Measurements from ENCODE around the gene SPATA31D1. TPM values are rescaled to one million over a fixed set of nuclear protein-coding genes. Genes with fewer than 3 reads are reported as not detected.
A peak's percentile ranks its signal among the peaks of the same experiment; 100 is the strongest.

The SPATA31D1 gene
- total RNA-seq, 1 donor from 2014 or later = not detected

DNA sequence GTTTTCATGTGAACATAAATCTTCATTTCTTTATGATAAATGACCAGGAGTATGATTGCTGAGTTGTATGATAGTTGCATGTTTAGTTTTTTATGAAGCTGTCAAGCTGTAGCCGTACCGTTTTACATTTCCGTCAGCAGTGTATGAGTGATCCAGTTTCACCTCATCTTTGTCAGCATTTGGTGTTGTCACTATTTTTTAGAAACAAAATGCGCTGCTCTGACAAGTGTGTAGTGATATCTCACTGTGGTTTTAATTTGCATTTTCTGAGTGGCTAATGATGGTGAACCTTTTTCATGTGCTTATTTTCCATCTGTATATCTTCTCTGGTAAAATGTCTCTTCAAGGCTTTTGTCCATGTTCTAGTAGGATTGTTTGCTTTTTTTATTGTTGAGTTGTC lies 6.7 kb upstream of the SPATA31D1 start:
- H3K9me3 Mint-ChIP-seq = peaks cover 2% of the 10 kb centered on the region
- no peaks in the 10 kb centered on the region for H3K27me3 Mint-ChIP-seq (ENCODE audit: low read depth)
- TF ChIP-seq CTCF (conservative IDR thresholded peaks at IDR 0.05) = no peak
- H3K4me1 Mint-ChIP-seq = peaks cover 31% of the 10 kb centered on the region
- no peaks in the 10 kb centered on the region for H3K36me3 Mint-ChIP-seq (ENCODE audit: low read depth)
- peak overlapping the region; percentile 24 for H3K4me3 Mint-ChIP-seq
- H3K27ac Mint-ChIP-seq (ENCODE audit: unreplicated experiment) = peak overlapping the region; percentile 95
- no peak for DNase-seq (ENCODE audit: low read depth, low spot score)

DNA sequence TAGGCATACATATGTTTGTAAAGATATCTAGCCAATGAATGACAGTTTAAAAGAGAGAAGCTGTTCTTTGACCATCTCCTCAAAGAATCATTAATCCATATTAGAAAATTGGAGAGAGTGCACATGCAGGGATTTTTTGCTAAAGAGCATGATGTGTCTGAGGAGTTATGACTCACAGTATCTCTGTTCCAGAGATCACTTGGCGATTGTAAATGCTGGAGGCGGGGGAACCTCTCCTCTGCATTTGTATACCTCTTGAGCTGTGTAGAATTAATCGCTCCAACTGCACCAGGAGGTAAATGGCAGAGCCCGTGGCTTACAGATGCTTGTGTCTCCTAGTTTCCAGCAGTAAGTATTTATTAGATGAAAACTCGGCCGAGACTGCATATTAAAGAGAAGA lies 3.6 kb upstream of the SPATA31D1 start:
- DNase-seq (ENCODE audit: low read depth, low spot score) = no peak
- Mint-ChIP-seq H3K36me3 (ENCODE audit: low read depth) (no peaks in the 10 kb centered on the region), H3K4me3 (no peak overlapping the region), H3K9me3 (no peaks in the 10 kb centered on the region), H3K4me1 (peaks cover 33% of the 10 kb centered on the region), H3K27me3 (ENCODE audit: low read depth) (no peaks in the 10 kb centered on the region), H3K27ac (ENCODE audit: unreplicated experiment) (no peak overlapping the region)
- TF ChIP-seq CTCF (conservative IDR thresholded peaks at IDR 0.05) = no peak

DNA sequence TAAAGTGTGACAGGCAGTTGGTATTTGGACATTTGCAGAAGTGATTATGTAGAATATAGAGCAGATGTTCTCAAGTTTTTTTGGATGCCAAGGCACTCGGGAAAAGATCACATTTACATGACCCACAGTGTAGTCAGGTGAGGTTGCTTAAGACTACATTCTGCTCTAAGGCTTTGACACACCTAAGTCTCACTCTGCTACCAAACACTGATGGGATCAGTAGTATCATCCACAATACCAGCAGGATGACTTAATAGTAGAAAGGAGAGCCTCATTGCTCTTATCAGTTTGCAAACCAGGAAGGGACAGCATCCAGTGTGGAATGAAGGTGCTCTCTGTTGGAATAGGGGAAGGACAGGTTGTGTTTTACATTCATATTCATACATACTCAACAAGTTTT lies 2.5 kb upstream of the SPATA31D1 start:
- Mint-ChIP-seq H3K9me3 (no peaks in the 10 kb centered on the region), H3K27ac (ENCODE audit: unreplicated experiment) (no peak overlapping the region), H3K4me3 (no peak overlapping the region), H3K4me1 (peaks cover 33% of the 10 kb centered on the region), H3K36me3 (ENCODE audit: low read depth) (no peaks in the 10 kb centered on the region), H3K27me3 (ENCODE audit: low read depth) (no peaks in the 10 kb centered on the region)
- DNase-seq (ENCODE audit: low read depth, low spot score) = no peak
- no peak for TF ChIP-seq CTCF (conservative IDR thresholded peaks at IDR 0.05)

DNA sequence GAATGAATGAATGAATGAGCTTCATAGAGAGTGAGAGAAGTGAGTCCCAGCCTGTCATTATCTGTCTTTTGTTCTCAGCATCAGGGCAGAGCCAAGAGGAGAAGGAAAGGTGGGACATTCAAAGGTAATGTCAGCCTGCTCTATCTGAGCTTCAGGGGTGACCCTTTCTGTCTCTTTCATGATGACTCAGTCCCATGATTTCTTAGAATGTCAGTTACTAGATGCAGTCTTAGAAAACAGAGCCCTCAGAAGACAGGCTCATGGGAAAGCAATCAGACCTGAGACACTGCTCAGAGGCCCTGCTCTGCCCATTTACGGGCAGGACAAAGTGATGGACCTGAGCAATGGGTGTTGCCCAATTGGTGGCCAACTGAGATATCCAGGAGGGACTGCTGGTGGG lies 1.1 kb downstream of the SPATA31D1 start:
- H3K36me3 Mint-ChIP-seq (ENCODE audit: low read depth) = peaks cover 3% of the 10 kb centered on the region
- H3K27me3 Mint-ChIP-seq (ENCODE audit: low read depth) = no peaks in the 10 kb centered on the region
- no peak for TF ChIP-seq CTCF (conservative IDR thresholded peaks at IDR 0.05)
- peaks cover 26% of the 10 kb centered on the region for H3K4me1 Mint-ChIP-seq
- DNase-seq (ENCODE audit: low read depth, low spot score) = no peak
- H3K4me3 Mint-ChIP-seq = no peak overlapping the region
- peaks cover 4% of the 10 kb centered on the region for H3K9me3 Mint-ChIP-seq
- no peak overlapping the region for H3K27ac Mint-ChIP-seq (ENCODE audit: unreplicated experiment)

GRCh38 chr9:81993656-81994055 lies 5.1 kb downstream of the SPATA31D1 start:
- H3K27ac Mint-ChIP-seq (ENCODE audit: unreplicated experiment) = no peak overlapping the region
- peaks cover 4% of the 10 kb centered on the region for H3K9me3 Mint-ChIP-seq
- no peak for DNase-seq (ENCODE audit: low read depth, low spot score)
- TF ChIP-seq CTCF (conservative IDR thresholded peaks at IDR 0.05) = no peak
- peaks cover 11% of the 10 kb centered on the region for H3K4me1 Mint-ChIP-seq
- H3K4me3 Mint-ChIP-seq = no peak overlapping the region
- H3K27me3 Mint-ChIP-seq (ENCODE audit: low read depth) = no peaks in the 10 kb centered on the region
- H3K36me3 Mint-ChIP-seq (ENCODE audit: low read depth) = peaks cover 3% of the 10 kb centered on the region

GRCh38 chr9:81999806-82000205 lies 11.2 kb downstream of the SPATA31D1 start:
- H3K9me3 Mint-ChIP-seq = no peaks in the 10 kb centered on the region
- peaks cover 6% of the 10 kb centered on the region for H3K4me1 Mint-ChIP-seq
- no peak overlapping the region for H3K27ac Mint-ChIP-seq (ENCODE audit: unreplicated experiment)
- no peaks in the 10 kb centered on the region for H3K27me3 Mint-ChIP-seq (ENCODE audit: low read depth)
- no peak overlapping the region for H3K4me3 Mint-ChIP-seq
- no peak for DNase-seq (ENCODE audit: low read depth, low spot score)
- no peak for TF ChIP-seq CTCF (conservative IDR thresholded peaks at IDR 0.05)
- H3K36me3 Mint-ChIP-seq (ENCODE audit: low read depth) = no peaks in the 10 kb centered on the region

Data from neural crest cell (in vitro differentiated cells).